ENCODE data around the gene ARHGEF3. TPM values are rescaled to one million over a fixed set of nuclear protein-coding genes. Genes with fewer than 3 reads are reported as not detected.
"Not testable (repeated sequence)": the region's sequence is repeated elsewhere in the genome, so short reads cannot be mapped to it uniquely, and the experiment has no call there.

Gene ARHGEF3
- polyA plus RNA-seq, 1 donor from 2014 or later: 39.1 TPM

DNA sequence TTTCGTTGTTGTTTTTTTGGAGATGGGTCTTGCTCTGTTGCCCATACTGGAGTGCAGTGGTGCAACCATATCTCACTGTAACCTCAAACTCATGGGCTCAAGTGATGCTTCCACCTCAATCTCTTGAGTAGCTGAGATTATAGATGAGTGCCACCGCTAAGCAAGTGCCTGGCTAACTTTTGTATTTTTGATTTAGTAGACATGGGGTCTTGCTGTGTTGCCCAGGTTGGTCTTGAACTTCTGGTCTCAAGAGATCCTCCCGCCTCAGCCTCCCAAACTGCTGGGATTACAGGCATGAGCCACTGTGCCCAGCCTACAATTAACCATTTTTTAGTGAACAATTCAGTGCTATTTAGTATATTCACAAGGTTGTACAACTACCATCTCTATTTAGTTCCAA is 42.2 kb downstream of the ARHGEF3 start:
- H3K36me3 Mint-ChIP-seq: peaks cover 3% of the 10 kb centered on the region
- no peaks in the 10 kb centered on the region for H3K9me3 Mint-ChIP-seq
- H3K27me3 Mint-ChIP-seq: peaks cover 3% of the 10 kb centered on the region
- H3K27ac Mint-ChIP-seq: peak overlapping the region; percentile 71 to 84 (median 78)
- H3K4me3 Mint-ChIP-seq: peak overlapping the region; percentile 69 to 77 (median 76)
- peaks cover 38 to 40% (median 40%) of the 10 kb centered on the region in 3 donors for H3K4me1 Mint-ChIP-seq

DNA sequence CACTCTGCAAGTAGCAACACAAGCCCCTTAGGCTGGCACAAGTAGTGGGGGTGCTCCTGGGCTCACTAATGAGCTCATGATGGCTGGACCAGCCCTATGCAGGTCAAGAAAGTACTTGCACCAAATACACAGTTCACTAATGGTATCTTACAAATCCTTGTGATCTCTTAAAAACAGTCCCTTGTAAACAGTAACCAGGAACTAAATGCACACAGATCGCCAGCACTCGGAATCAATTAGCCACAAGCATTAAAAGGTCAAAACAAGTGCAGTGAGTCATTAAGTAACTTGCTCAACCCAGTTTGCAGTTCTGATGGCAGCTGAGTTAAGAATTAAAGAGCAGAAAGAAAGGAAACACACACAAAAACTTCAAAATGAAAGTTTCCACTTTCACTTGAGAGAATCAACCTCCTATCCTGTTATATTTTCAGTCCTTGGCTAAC is 43.2 kb downstream of the ARHGEF3 start:
- peaks cover 47 to 48% (median 47%) of the 10 kb centered on the region in 3 donors for H3K4me1 Mint-ChIP-seq
- peaks cover 3% of the 10 kb centered on the region for H3K36me3 Mint-ChIP-seq
- H3K27ac Mint-ChIP-seq: peak overlapping the region; percentile 71 to 84 (median 78)
- peak overlapping the region; percentile 69 to 77 (median 76) for H3K4me3 Mint-ChIP-seq
- H3K27me3 Mint-ChIP-seq: peaks cover 3% of the 10 kb centered on the region
- H3K9me3 Mint-ChIP-seq: no peaks in the 10 kb centered on the region

DNA sequence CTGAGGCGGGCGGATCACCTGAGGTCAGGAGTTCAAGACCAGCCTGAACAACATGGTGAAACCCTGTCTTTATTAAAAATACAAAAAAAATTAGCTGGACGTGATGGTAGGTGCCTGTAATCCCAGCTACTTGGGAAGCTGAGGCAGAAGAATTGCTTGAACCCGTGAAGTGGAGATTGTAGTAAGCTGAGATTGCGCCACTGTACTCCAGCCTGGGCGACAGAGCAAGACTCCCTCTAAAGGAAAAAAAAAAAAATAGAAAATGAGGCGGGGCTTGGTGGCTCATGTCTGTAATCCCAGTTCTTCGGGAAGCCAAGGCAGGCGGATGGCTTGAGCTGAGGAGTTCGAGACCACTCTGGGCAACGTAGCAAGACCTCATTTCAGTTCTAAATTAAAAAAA is 43.7 kb downstream of the ARHGEF3 start:
- H3K4me1 Mint-ChIP-seq: peaks cover 52% of the 10 kb centered on the region in 3 donors
- H3K27me3 Mint-ChIP-seq, H3K9me3 Mint-ChIP-seq, H3K36me3 Mint-ChIP-seq: not testable (repeated sequence)
- peak overlapping the region in 1 of 4 donors; percentile 69 for H3K4me3 Mint-ChIP-seq
- H3K27ac Mint-ChIP-seq: peak overlapping the region in 2 of 3 donors; percentile 78 to 84

DNA sequence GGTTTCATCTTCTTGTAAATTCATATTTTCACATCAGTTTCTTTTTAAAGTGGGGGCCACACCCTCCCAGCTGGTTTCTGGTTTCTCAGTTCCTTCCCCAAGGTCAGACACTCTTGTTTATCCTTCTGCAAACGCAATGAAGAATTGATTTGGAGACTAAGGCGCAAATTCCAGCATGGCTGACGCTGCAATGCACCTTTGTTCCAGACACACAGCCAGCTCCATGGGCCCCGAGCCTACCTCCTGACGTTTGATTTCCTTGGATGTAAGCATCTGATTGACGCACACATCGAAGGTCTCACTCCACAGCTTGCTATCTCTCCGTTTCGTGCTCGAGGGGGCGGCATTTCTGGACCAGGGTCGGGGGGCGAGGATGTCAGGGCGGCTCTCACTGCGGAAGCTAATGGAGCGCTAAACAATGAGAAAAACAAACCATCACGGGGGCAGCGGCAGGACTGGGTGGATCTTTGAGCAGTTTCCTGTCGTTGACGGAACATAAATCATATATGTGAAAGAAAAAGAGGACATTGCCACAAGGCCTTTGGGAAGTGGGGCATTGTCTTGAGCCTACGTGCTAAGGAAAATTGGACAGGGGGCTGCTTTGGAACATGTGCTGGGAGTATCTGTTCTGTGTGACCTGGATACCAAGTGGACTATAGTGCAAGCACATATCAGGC is 46.9 kb downstream of the ARHGEF3 start:
- Mint-ChIP-seq H3K4me1 (peaks cover 53 to 59% (median 57%) of the 10 kb centered on the region in 3 donors), H3K27me3 (peaks cover 3% of the 10 kb centered on the region), H3K9me3 (no peaks in the 10 kb centered on the region), H3K27ac (peak overlapping the region; percentile 96 to 99 (median 98)), H3K4me3 (peak overlapping the region; percentile 92 to 99 (median 98)), H3K36me3 (peaks cover 16% of the 10 kb centered on the region)

DNA sequence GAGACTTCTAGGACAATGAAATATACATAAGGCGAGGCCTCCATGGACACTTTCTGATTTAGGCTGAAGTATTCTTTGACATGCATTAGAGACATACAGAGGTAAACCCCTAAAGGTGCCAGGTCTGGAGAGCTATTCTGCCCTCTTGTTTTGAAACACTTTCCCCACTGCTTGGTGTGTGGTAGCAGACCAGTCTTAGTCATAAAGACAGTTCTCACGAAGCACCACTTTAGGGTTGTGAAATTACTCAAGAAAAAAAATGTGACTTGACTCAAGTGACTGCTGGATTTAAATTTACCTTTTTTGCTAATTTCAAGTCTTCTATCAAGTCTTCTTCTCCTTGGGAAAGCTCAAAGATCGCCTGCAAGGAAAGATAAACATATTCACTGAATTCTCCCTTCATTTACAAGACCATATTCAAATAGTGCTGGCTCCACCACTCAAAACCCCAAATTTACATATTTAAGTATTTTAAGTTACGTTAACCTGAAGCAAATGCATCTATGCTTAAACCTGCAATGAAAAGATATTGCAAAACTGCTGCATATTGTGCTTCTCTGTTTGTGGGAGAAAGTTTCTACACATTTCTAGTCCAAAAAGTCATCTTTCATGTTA is 48.4 kb downstream of the ARHGEF3 start:
- peaks cover 40 to 45% (median 45%) of the 10 kb centered on the region in 3 donors for H3K4me1 Mint-ChIP-seq
- no peaks in the 10 kb centered on the region for H3K9me3 Mint-ChIP-seq
- peak overlapping the region; percentile 96 to 99 (median 98) for H3K27ac Mint-ChIP-seq
- H3K4me3 Mint-ChIP-seq: peak overlapping the region; percentile 92 to 99 (median 98)
- peaks cover 21% of the 10 kb centered on the region for H3K36me3 Mint-ChIP-seq
- no peaks in the 10 kb centered on the region for H3K27me3 Mint-ChIP-seq

DNA sequence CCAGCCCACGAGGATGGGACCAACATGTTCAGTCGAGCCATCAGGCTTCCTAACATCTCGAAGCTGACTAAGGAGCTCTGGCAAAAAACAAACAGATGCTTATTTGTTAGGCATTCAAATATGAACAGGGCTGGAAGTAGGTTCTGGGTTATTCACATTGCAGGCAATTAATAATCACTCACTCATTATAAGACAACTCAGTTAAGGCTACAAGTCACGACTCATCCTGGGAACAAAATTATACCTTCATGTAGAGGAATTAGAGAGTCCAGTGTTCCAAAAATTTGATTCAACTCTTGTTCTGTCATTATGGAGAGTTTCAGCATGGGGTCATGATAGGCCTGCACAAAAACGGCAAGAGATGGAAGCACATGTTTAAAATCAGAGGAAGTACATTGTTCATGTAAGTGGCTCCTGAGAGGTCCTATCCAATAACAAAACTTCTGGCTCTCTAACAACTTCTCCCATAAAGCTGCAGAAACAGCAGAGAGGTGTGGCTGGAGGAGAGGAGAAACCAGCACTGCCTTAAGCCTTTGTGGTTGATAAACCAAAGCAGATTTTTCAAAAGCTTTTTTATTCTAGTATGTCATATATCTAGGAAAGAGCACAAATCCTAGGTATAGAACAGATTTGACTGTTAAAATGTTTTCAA is 50.6 kb downstream of the ARHGEF3 start:
- Mint-ChIP-seq H3K27me3 (no peaks in the 10 kb centered on the region), H3K9me3 (no peaks in the 10 kb centered on the region), H3K27ac (no peak overlapping the region), H3K36me3 (peaks cover 20% of the 10 kb centered on the region), H3K4me1 (peaks cover 32 to 38% (median 38%) of the 10 kb centered on the region in 3 donors), H3K4me3 (peak overlapping the region in 1 of 4 donors; percentile 18)

DNA sequence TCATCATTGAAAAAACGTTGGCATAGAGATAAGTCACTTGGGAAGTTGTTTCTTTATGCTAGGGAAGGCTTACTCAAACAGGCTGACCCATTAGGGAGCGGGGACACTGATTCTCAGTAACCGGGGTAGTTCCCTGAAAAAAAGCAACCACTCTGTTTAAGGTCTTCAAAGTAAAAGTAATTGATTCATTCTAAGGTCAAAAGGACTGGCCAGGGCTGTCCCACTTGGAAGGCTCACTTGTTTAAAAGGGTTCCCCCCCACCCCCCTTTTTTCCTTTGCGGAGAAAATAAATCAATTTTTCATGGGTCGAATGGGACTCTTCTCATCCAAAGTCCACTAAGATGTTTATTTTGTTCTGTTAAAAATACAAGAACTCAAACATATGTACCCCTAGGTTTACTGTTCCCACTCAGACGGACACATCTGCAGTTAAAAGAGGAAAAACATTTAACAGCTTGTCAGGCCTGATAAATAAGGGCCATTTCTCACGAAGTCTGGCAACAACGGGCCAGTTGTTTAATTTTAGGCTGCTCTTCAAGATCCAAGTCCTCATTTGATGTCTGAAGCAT is 53.0 kb downstream of the ARHGEF3 start:
- Mint-ChIP-seq H3K36me3 (peaks cover 23% of the 10 kb centered on the region), H3K4me1 (peaks cover 10 to 21% (median 20%) of the 10 kb centered on the region in 3 donors), H3K27ac (no peak overlapping the region), H3K4me3 (no peak overlapping the region), H3K9me3 (no peaks in the 10 kb centered on the region), H3K27me3 (no peaks in the 10 kb centered on the region)

DNA sequence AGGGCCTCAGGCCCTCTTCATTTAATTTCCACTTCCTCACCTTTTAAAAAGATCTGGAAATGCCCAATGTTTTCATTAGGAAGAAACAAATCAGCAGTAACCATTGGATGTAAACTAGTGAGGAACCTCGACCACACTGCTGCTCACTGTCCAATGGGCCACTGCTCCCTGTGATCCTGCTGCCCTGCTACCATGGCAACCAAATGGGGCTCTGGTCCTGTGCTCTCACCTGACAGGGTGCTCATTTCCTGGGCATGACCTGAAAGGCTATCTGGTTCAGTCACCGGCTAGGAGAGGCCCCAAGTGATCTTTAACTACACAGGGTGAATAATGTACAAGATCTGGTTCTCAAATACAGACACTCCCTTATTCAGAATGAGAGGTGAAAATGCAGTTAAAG is 54.6 kb downstream of the ARHGEF3 start:
- no peak overlapping the region for H3K27ac Mint-ChIP-seq
- peaks cover 24% of the 10 kb centered on the region for H3K36me3 Mint-ChIP-seq
- peaks cover 0 to 6% (median 6%) of the 10 kb centered on the region in 3 donors for H3K4me1 Mint-ChIP-seq
- no peaks in the 10 kb centered on the region for H3K27me3 Mint-ChIP-seq
- no peaks in the 10 kb centered on the region for H3K9me3 Mint-ChIP-seq
- no peak overlapping the region for H3K4me3 Mint-ChIP-seq

DNA sequence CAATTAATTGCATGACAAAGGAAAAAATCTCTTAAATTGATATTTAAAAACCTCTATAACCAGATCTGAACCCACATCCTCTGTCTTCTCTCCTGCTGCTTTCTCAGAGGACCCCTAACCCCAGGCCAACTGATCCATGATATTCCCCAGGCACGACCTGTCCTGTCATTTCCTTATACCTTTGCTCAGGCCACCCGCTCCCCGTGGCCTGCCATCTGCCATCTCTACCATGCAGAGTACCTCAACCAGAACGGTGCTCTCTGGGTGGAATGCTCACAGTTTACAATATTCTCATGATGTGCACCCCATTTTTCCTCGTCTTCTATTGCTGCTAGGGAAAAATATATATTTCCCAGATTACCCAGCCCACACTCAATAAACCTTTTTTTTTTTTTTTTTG is 57.7 kb downstream of the ARHGEF3 start:
- Mint-ChIP-seq H3K9me3 (no peaks in the 10 kb centered on the region), H3K36me3 (peaks cover 11% of the 10 kb centered on the region), H3K4me1 (peaks cover 0 to 2% (median 2%) of the 10 kb centered on the region in 3 donors), H3K27ac (peak overlapping the region in 2 of 3 donors; percentile 21 to 83), H3K27me3 (no peaks in the 10 kb centered on the region), H3K4me3 (no peak overlapping the region)

DNA sequence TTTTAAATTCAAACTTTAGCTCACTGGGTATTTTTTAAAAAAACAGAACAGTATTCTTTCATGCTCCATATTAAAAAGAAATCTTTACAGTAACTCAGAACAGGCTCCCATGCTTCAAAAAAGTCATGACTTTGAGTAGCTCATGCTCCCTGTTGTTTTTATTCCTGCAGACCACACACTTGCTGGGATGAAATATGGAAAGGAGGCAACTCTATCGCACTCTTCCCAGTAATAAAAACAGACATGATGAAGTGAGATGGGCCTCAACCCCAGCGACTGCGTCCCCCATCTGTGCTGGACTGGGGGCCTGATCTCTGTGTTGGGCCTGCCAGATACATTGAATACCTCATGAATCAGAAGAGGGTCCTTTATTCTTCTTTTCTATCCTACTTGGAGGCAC is 58.9 kb downstream of the ARHGEF3 start:
- peaks cover 13% of the 10 kb centered on the region for H3K36me3 Mint-ChIP-seq

DNA sequence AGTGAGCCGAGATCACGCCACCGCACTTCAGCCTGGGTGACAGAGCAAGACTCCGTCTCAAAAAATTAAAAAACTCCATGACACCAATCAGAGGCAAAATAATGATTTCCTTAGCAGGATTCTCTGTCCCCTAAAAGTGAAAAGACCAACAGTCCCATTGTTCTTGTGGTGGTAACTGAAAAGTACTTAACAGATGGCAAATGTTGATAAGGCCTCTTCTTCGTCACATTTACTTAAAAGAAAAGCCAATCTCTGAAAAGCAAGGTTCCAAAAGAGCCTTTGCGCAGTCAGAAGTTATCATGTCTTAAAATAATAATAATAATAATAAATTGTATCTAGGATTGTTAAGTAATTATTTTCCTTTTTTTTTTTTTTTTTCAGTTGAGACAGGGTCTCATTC is 62.7 kb downstream of the ARHGEF3 start:
- H3K27ac Mint-ChIP-seq: no peak overlapping the region
- peaks cover 14% of the 10 kb centered on the region for H3K36me3 Mint-ChIP-seq
- peaks cover 4 to 9% (median 4%) of the 10 kb centered on the region in 3 donors for H3K4me1 Mint-ChIP-seq
- H3K27me3 Mint-ChIP-seq: no peaks in the 10 kb centered on the region
- H3K4me3 Mint-ChIP-seq: no peak overlapping the region
- no peaks in the 10 kb centered on the region for H3K9me3 Mint-ChIP-seq

More for the DNA sequence above, 58.9 kb downstream of the ARHGEF3 start:
- Mint-ChIP-seq H3K4me3 (no peak overlapping the region), H3K9me3 (no peaks in the 10 kb centered on the region), H3K4me1 (peaks cover 0 to 2% (median 2%) of the 10 kb centered on the region in 3 donors), H3K27ac (no peak overlapping the region), H3K27me3 (no peaks in the 10 kb centered on the region)

DNA sequence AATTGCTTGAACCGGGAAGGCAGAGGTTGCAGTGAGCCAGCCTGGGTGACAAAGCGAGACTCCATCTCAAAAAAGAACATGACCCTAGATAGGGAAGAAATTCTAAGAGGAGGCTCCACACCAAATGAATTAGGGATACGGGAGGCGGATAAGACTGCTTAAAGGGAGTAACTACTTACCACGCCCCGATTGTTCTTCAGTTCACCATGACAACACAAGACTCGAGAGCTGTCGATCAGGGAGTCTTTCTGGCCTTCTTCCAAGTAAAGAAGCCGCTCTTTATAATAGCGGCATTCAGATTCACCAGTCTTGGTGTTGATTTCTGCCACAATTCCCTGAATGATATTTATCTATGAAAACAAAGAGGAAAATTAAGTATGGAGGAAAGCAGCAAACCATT is 64.7 kb downstream of the ARHGEF3 start:
- no peak overlapping the region for H3K27ac Mint-ChIP-seq
- H3K36me3 Mint-ChIP-seq: peaks cover 10% of the 10 kb centered on the region
- no peaks in the 10 kb centered on the region for H3K27me3 Mint-ChIP-seq
- H3K4me3 Mint-ChIP-seq: no peak overlapping the region
- H3K4me1 Mint-ChIP-seq: peaks cover 3 to 8% (median 4%) of the 10 kb centered on the region in 3 donors
- H3K9me3 Mint-ChIP-seq: no peaks in the 10 kb centered on the region

DNA sequence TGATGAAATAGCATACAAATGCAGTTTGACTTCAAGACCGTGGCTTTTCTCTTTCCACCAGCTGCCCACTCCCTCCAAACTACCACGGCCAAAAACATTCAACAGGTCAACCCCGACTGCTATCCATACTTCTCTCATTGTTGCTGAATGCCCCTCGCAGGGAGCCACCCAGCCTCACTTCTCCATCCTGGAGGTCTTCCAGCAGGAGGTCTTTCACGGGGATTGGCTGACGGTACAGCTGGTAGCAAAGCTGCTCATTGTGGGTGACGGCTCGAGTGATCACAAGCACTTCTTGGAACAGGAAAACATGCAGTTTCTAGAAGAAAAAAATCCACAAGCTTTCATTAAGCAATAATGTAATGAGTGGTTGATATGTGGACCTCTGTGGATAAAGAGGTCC is 69.6 kb downstream of the ARHGEF3 start:
- H3K4me3 Mint-ChIP-seq: no peak overlapping the region
- H3K27ac Mint-ChIP-seq: peak overlapping the region in 1 of 3 donors; percentile 51
- H3K4me1 Mint-ChIP-seq: peaks cover 4 to 8% (median 4%) of the 10 kb centered on the region in 3 donors
- no peaks in the 10 kb centered on the region for H3K27me3 Mint-ChIP-seq
- peaks cover 12% of the 10 kb centered on the region for H3K36me3 Mint-ChIP-seq
- no peaks in the 10 kb centered on the region for H3K9me3 Mint-ChIP-seq

DNA sequence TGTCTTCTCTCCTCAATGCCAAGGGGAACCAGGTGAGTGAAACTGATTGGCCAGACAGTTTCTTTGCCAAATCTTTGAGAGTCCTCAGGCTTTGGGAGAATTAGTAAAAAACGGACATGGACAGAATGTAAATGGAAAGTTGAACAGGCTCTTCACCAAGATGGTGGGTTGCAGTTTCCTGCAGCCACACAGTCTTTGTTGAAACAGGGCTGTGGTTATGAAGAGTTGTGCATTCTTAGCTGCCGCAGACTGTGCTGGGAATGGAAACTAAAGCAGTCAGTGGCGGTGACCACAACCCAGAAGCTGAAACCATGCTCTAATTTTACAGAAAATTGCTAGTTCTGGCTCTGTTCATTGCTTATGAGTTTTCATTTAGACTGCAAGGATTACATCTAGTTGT is 76.6 kb downstream of the ARHGEF3 start:
- no peaks in the 10 kb centered on the region for H3K27me3 Mint-ChIP-seq
- no peaks in the 10 kb centered on the region for H3K9me3 Mint-ChIP-seq
- H3K27ac Mint-ChIP-seq: peak overlapping the region; percentile 40 to 67 (median 52)
- peak overlapping the region in 2 of 4 donors; percentile 61 to 69 for H3K4me3 Mint-ChIP-seq
- H3K4me1 Mint-ChIP-seq: peaks cover 6 to 23% (median 16%) of the 10 kb centered on the region in 3 donors
- peaks cover 4% of the 10 kb centered on the region for H3K36me3 Mint-ChIP-seq

DNA sequence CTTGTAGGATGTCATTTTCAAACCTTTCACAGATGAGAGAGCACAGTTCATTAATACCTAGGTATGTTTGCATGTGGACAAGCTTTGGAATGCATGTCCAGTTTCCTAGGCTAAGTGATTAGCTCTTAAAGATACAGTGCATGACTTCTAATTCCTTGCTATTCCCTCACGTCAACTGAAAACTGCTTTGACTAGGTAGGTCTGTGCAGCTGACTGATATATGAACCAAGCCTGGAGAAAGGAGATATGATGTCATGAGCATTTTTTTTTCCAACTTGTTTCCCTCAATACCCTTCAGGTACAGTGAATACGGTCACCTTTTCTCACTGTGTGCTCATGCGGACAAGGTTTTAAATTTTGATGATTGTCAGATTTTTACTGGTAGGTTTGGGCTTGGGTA is 77.1 kb downstream of the ARHGEF3 start:
- Mint-ChIP-seq H3K27me3 (no peaks in the 10 kb centered on the region), H3K9me3 (no peaks in the 10 kb centered on the region), H3K36me3 (peaks cover 9% of the 10 kb centered on the region), H3K4me1 (peaks cover 6 to 23% (median 16%) of the 10 kb centered on the region in 3 donors), H3K4me3 (peak overlapping the region in 1 of 4 donors; percentile 14), H3K27ac (peak overlapping the region in 2 of 3 donors; percentile 40 to 67)
